ENCODE measurements around the gene PRM2.

Gene PRM2

DNA sequence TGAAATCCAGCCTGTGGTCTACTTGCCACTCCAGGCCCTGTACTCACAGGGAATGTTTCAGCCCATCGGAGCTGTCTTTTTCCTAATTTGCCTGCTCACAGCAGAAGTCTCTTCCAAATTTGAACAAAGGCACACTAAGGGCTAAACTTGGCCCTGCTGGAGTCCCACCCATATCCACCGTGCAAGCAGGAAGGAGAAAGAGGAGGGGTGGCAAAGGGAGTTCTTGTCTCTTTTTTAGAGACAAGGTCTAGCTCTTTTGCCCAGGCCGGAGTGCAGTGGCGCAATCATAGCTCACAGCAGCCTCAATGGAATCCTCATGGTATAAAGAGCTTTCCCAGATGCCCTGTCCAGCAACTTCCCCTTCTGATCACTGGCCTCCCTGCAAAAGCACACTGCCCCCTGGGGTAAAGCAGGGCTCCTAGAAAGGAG lies 7.6 kb upstream of the PRM2 start:
- no peak for DNase-seq

DNA sequence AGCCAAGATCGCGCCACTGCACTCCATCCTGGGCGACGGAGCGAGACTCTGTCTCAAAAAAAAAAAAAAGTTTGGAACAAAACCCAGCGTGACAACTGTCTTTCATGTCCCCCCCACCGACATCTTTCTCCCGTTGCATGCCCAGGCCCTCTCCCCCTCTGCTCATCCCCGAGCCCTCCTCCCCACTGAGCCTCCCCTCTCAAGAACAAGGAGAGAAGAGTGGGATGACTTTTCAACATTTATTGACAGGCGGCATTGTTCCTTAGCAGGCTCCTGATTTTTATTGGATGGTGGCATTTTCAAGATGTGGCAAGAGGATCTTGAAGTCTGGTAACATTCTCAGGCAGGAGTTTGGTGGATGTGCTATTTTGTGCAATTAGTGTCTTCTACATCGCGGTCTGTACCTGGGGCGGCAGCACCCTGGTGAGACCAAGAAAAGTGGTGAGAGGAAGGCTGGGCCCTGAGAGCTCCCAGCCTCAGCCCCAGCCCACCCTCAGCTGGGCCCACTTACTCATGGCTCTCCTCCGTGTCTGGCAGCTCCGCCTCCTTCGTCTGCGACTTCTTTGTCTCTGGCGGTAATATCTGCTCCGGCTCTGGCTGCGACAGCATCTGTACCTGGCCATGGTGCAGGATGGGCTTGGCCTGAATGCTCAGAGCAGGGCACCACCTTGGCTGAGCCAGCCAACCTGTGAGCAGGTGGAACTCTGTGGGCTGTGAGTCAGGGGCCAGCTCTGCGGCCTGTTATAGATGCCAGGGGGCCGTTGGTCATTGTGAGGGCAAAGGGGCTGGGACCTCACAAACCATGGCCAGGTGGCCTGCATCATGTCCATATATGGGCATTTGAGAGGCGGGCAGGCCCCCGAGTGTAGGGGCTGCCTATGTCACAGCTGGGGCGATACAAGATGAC lies 4.6 kb upstream of the PRM2 start, which contains the start of gene PRM1:
Gene PRM1 (minus strand): TSS at position 715 of the 907 bp plus-strand sequence. CDS start 92 bp downstream, at position 623.
- DNase-seq: no peak

- DNase-seq: no peak
Observed at GRCh38 chr16:11278681-11279628, 2.7 kb upstream of the PRM2 start.

- no peak for DNase-seq
Observed at GRCh38 chr16:11277607-11278337, 1.5 kb upstream of the PRM2 start.

DNA sequence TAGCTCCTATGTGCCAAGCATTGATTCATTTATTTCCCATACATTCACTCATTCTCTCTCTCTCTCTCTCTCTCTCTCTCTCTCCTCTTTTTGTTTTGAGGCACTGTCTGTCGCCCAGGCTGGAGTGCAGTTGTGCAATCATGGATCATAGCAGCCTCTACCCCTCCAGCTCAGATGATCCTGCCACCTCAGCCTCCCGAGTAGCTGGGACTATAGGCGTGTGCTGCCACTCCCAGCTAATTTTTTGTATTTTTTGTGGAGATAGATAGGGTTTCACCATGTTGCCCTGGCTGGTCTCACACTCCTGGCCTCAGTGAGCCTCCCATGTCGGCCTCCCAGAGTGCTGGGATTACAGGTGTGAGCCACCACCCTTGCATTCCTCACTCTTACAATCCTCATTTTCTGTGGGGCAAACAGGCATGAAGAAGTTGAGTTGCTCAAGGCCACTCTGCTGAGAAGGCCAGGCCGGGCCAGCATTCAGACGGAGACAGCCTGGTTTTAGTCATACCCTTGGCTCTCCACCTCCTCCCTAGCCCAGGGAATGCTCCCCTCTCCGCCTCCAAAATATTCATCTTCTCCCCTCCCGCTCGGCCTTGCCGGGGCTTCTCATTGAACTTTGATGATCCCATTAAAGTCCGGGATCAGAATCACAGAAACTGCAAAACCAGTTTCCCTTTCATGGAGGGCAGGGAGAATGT lies 765 bp upstream of the PRM2 start:
- DNase-seq: no peak

DNA sequence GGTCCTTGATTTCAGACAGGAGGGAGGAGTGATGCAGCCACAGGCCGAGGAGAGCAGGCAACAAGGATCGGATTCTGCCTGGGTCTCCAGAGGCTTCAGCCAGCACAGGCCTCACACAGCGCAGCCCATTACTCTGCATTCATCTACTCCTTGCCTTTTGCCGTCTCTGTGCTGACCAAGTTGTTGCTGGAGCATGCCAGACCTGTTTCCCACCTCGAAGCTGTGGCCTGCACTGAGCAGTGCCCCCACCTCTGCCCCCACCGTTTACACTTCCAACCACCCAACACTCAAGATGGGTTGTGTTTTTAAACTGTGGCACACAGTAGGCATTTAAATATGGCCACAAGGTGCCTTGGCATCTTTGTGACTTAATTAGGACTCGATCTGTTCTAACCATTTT lies 1.3 kb downstream of the PRM2 start:
- DNase-seq: no peak

DNA sequence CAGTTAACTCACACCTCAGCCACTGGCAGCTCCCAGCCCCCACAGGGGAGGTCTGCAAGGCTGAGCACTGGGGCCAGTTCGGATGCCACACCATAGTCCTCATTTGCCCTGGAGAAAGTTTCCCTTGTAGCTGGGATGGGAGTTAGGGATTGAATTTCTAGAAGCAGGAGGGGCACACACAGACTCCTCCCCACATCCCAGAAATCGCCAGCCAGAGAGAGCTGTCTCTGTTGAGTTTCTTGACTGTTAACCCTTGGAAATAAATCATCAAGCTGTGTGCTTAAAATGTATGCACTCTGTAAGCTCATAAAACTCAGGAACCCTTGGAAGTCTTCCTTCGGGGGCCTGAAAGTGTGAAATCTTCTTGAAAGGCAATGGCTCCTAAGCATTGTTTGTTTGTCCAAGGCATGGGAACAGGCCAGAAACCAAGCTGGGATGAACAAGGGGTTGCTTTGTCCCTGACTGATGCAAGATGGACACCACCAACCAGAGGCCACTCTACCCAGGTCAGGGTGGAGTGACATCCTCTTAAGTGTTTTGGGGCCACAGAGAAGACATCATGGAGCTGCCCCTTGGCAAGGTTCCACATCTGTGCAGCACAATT lies 2.5 kb downstream of the PRM2 start:
- DNase-seq: no peak

DNA sequence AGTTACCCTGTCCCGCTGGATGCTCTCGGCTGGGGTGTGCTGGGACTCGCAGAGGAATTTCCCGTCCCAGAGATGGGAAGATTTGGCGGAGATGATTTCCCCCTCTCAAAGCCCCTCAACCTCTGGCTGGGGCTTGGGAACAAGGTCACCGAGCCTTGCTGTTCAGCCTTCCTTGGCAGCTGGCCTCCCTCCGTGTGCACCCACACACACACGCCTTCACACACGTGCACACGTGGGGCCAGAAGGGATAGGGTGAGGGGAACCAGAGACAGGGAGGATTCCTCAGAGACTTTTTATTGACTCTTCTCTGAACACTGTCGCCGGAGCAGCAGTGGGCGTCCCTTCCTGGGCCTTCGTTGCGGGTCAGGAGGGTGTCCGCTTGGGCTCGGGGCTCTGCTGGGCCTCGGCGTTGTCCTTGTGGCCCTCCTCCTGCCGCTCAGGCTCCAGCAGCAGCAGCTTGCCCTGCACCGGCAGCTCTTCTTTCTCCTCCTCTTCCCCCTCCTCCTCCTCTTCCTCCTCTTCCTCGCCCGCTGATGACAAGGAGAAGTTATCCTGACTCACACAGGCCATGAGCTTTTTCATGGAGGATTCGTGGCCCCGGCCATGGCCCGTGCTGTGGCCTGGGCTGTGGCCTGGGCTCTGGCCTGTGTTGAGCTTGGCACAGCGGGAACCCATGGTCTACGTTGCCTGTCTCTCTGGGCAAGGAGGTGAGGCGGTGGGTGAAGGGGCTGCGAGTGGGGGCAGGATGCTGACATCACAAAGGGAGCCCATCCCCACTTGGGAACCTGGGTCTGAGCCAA lies 3.2 kb downstream of the PRM2 start, which contains the start of gene PRM3:
Gene PRM3 (minus strand): TSS at position 709 of the 800 bp plus-strand sequence. CDS start 34 bp downstream, at position 675.
- no peak for DNase-seq

DNA sequence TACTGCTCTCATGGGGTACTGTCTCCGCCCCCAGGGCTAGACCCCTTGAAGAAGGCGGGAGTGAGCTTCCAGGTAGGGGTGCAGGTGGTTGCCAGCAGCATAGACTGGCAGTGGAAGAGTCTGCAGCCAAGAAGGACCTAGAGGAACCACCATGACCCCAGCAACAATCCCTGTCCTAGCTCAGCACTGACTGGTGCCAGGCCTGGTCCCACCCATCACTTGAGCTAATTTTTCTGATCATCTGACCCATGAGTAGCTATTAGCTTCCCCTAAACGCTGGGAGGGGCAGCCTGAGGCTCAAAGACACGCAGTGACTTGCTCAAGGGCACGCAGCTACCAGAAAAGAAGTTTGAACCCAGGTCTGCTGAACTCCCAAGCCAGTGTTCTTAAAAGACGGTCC lies 3.8 kb downstream of the PRM2 start:
- no peak for DNase-seq

DNA sequence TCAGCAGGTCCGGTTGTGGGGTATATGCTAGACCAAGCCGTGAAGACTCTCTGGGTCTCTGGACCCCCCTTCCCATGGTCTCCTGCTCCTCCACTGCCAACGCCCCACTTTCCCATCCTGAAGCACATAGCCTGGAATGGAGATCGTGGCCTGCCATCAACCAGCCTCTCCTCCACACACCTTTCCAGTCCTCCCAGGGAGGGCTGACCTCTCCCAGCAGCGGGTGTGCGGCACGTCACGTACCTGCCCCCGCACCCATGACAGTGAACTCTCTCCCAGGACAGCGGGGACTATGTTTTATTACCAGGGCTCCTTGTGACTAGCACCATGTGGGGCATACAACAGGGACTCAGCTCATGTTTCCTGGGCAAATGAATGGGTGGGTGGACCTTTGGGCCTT lies 4.7 kb downstream of the PRM2 start:
- DNase-seq: no peak

DNA sequence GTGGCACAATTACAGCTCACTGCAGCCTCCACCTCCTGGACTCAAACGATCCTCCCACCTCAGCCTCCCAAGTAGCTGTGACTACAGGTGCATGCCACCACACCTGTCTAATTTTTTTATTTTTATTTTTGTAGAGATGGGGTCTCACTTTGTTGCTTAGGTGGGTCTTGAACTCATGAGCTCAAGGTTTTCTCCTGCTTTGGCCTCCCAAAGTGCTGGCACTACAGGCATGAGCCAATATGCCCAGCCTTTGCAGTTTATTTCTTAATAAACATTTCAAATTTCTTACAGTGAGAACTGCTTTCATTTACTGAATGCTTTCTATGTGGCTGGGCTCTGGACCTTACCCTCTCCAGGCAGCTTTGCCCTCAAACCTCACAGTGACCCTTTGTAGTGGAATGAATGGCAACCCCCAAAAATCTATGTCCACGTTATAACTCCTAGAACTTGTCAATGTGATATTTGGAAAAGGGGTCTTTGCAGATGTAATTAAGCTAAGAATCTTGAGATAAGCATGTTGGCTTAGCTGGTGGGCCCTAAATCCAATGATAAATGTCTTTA lies 5.6 kb downstream of the PRM2 start:
- DNase-seq: no peak

- no peak for DNase-seq
Observed at GRCh38 chr16:11268921-11269375, 7.3 kb downstream of the PRM2 start, which contains the start of gene TNP2. Gene TNP2, minus strand, starts transcription at chr16:11269325. Its CDS starts 63 bp downstream, at chr16:11269262.

GRCh38 chr16:11265124-11265523 lies 11.2 kb downstream of the PRM2 start:
- no peak for DNase-seq

DNA sequence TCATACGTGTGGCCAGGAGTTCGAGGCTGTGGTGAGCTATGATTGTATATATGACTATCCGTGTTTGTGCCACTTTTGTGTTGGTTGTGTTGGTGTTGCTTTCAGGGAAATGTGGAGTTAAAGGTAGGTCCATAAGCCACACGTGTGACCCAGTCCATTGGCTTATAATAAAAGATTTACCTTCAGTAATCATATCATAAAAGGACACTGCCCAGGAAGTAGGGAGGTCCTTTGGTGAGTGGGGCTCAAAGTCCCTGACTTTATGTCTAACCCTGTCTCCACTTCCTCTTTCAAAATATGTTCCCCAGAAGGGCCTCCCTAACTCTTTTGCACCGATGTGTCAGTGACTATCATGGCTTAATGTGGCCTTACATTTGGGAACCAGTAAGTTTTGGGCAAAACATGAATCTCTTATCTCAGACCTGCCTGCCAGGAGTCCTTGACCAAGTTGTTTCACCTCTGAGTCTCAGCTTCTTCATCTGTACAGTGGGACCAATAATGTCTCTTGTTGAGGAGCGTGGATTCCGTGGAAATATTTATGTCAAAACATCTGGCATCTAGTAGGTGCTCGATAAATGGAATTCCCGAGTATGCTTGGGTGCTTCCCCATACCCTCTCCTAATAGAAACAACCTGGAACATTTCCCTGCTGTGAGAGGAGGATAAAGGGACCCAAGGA lies 12.0 kb downstream of the PRM2 start:
- no peak for DNase-seq

- no peak for DNase-seq
Observed at GRCh38 chr16:11263737-11264136, 12.5 kb downstream of the PRM2 start.

GRCh38 chr16:11262915-11263314 lies 13.4 kb downstream of the PRM2 start:
- DNase-seq: no peak

DNA sequence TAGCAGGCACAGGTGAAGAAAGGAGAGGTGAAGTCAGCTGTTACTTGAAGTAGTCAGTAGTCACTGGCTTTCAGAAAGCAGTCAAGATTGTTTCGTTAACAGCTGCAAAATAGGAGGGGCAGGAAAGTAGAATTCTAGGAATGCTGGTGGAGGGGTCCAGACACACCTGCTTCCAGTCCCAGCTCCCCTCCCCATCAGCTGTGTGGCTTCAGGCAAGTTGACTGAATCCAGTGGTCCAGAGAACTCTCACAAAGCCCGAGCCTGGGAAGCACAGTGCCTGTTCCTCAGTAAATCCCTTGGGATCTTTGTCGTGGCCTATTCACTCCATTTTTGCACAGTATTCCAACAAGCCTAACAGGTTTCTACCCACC lies 15.7 kb downstream of the PRM2 start:
- no peak for DNase-seq

DNA sequence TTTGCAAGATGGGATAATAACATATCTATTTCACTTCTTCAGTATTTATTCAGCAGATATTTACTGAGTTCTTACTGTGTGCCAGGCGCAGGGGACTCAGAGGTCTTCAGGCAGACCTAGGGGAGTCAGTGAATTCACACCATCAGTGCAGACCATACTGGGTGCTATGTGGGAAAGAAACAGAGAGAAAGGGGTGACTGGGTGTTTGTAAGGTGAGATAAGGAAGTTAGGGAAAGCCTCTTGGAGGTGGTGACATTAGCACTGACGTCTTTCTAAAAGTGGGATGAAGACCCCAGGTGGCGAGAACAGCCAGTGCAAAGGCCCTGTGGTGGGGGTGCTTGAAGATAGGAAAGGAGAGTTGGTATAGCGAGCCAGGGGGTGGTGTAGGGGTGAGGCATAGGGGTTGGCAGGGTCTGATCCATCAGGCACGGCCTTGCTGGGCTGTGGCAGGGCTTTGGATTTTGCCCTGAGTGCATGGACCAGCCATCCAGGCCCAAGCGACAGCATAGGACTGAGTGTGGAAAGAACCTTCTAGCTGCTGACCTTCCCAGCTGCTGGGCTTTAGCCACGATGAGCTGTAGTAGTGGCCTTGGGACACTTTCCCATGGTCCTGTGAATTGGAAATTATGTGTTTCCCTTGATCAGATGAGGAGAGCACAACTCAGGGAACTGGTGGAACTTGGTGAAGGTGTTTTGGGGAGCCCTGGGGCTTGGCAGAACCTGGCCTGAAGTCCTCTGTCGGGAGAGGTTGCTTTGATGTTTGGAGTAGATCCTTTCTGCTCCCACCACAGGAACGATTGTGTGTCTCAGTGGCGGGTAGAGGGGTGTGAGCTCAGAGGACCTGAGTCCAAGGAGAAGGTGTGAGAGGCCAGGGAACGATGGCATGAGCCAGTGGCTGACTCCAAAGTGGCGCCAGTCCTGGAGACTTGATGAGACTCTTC lies 16.4 kb downstream of the PRM2 start:
- DNase-seq: no peak
